ENCODE results near the gene ARHGEF18.

ARHGEF18 gene

GRCh38 chr19:7348587-7349230 is at the start of gene ARHGEF18:
Gene ARHGEF18, plus strand, starts transcription at chr19:7348937. Its CDS starts 13,954 bp downstream, at chr19:7362891.
- in situ Hi-C loops (cut with MboI; ENCODE audit: low sequenced_read_pairs) = no loop called here

- in situ Hi-C loops (cut with MboI; ENCODE audit: low sequenced_read_pairs) = loop anchor here (25.0 kb wide), 1 partner anchor 164 kb away; no protein-coding TSS in a partner anchor
Observed at GRCh38 chr19:7301525-7301924, 47.2 kb upstream of the ARHGEF18 start.

GRCh38 chr19:7303470-7303869 is 45.3 kb upstream of the ARHGEF18 start:
- in situ Hi-C loops (cut with MboI; ENCODE audit: low sequenced_read_pairs) = loop anchor here (25.0 kb wide), 1 partner anchor 166 kb away; no protein-coding TSS in a partner anchor

- in situ Hi-C loops (cut with MboI; ENCODE audit: low sequenced_read_pairs) = loop anchor here (25.0 kb wide), 1 partner anchor 167 kb away; no protein-coding TSS in a partner anchor
Observed at GRCh38 chr19:7304200-7304599, 44.5 kb upstream of the ARHGEF18 start.

- in situ Hi-C loops (cut with MboI; ENCODE audit: low sequenced_read_pairs) = loop anchor here (25.0 kb wide), 1 partner anchor 170 kb away; no protein-coding TSS in a partner anchor
Observed at GRCh38 chr19:7307590-7308218, 41.0 kb upstream of the ARHGEF18 start.

GRCh38 chr19:7308327-7308726 is 40.4 kb upstream of the ARHGEF18 start:
- in situ Hi-C loops (cut with MboI; ENCODE audit: low sequenced_read_pairs) = loop anchor here (25.0 kb wide), 1 partner anchor 171 kb away; no protein-coding TSS in a partner anchor

GRCh38 chr19:7311911-7312310 is 36.8 kb upstream of the ARHGEF18 start:
- in situ Hi-C loops (cut with MboI; ENCODE audit: low sequenced_read_pairs) = loop anchor here (25.0 kb wide), 1 partner anchor 175 kb away; no protein-coding TSS in a partner anchor

- in situ Hi-C loops (cut with MboI; ENCODE audit: low sequenced_read_pairs) = loop anchor here (25.0 kb wide), 1 partner anchor 176 kb away; no protein-coding TSS in a partner anchor
Observed at GRCh38 chr19:7312816-7313215, 35.9 kb upstream of the ARHGEF18 start.

- in situ Hi-C loops (cut with MboI; ENCODE audit: low sequenced_read_pairs) = loop anchor here (25.0 kb wide), 1 partner anchor 181 kb away; no protein-coding TSS in a partner anchor
Observed at GRCh38 chr19:7318176-7318575, 30.6 kb upstream of the ARHGEF18 start.

- in situ Hi-C loops (cut with MboI; ENCODE audit: low sequenced_read_pairs) = no loop called here
Observed at GRCh38 chr19:7326105-7326877, 22.4 kb upstream of the ARHGEF18 start.

- in situ Hi-C loops (cut with MboI; ENCODE audit: low sequenced_read_pairs) = no loop called here
Observed at GRCh38 chr19:7327802-7328201, 20.9 kb upstream of the ARHGEF18 start.

GRCh38 chr19:7328647-7329046 is 20.1 kb upstream of the ARHGEF18 start:
- in situ Hi-C loops (cut with MboI; ENCODE audit: low sequenced_read_pairs) = no loop called here

- in situ Hi-C loops (cut with MboI; ENCODE audit: low sequenced_read_pairs) = no loop called here
Observed at GRCh38 chr19:7331446-7331845, 17.3 kb upstream of the ARHGEF18 start.

- in situ Hi-C loops (cut with MboI; ENCODE audit: low sequenced_read_pairs) = no loop called here
Observed at GRCh38 chr19:7333198-7334118, 15.3 kb upstream of the ARHGEF18 start.

- in situ Hi-C loops (cut with MboI; ENCODE audit: low sequenced_read_pairs) = no loop called here
Observed at GRCh38 chr19:7336321-7336973, 12.3 kb upstream of the ARHGEF18 start.

GRCh38 chr19:7337380-7338194 is 11.2 kb upstream of the ARHGEF18 start:
- in situ Hi-C loops (cut with MboI; ENCODE audit: low sequenced_read_pairs) = no loop called here

GRCh38 chr19:7340959-7341837 is 7.5 kb upstream of the ARHGEF18 start:
- in situ Hi-C loops (cut with MboI; ENCODE audit: low sequenced_read_pairs) = no loop called here

GRCh38 chr19:7342143-7342542 is 6.6 kb upstream of the ARHGEF18 start:
- in situ Hi-C loops (cut with MboI; ENCODE audit: low sequenced_read_pairs) = no loop called here
